ENCODE data around the gene EFCAB7. TPM values are rescaled to one million over a fixed set of nuclear protein-coding genes. Genes with fewer than 3 reads are reported as not detected.

The EFCAB7 gene, protein sequence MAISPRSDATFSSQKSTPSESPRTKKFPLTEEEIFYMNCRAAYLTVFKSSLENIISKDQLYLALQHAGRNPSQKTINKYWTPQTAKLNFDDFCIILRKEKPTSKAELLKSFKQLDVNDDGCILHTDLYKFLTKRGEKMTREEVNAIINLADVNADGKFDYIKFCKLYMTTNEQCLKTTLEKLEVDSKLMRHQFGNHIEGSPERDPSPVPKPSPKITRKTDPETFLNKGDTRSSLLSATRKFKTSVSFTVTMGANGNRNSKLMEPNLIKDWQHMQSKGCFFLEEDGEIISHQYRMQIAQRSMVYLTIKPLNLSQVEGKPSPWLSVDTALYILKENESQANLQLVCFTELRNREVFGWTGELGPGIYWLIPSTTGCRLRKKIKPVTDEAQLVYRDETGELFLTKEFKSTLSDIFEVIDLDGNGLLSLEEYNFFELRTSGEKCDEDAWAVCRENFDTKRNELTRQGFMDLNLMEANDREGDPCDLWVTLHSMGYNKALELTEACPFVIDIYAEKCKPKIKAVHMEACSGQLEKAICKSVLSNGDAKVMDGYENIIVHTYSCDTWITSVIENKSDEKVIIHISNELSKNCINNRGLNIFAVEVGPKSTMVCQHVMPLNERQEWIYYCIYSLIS
- 4.4 and 6.7 TPM in 2 replicates for total RNA-seq

DNA sequence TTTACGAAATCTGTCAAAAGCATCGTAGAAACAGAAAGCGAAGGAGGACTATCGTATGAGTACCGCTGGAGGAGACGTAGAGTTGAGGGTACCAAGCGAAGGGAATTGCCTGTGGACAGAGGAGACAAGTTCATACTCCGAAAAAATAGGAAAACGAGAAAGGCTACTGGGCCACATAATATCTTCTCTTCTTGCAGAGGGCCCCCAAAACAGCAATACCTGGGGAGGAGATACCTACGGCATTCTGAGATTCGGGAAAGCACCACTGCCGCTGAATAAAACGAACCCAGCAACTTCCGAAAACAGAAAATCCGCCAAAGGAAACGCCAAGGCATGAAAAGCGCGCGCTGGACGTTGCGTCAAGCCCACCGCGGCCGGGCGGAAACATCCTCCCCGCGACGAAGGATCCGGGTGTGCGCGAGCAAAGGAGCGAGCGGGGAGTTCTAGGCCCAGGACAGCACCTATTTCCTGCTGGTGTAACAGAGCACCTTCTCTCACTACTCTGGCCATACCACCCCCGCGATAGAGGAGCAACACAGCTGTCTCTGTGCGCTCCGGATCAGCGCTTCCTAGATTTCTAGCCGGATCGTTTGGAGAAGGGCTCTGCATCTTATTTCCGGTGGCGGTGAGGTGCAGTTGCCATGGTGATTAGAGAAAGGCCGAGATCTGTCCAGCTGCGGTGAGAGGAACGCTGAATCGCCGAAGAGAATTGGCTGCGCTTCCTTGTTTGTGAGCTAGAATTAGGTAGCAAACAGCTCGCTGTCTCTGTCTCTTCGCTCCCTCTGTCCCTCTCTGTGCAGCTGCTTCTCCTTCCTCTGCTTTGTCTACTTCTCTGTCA, at the start of gene EFCAB7, which contains the start of gene ITGB3BP:
EFCAB7 (plus strand) TSS at position 635 of the 838 bp plus-strand sequence. CDS start 2,048 bp downstream, outside the sequence.
ITGB3BP (minus strand) TSS at position 335 of the 838 bp plus-strand sequence; CDS start at position 243, 92 bp downstream.

DNA sequence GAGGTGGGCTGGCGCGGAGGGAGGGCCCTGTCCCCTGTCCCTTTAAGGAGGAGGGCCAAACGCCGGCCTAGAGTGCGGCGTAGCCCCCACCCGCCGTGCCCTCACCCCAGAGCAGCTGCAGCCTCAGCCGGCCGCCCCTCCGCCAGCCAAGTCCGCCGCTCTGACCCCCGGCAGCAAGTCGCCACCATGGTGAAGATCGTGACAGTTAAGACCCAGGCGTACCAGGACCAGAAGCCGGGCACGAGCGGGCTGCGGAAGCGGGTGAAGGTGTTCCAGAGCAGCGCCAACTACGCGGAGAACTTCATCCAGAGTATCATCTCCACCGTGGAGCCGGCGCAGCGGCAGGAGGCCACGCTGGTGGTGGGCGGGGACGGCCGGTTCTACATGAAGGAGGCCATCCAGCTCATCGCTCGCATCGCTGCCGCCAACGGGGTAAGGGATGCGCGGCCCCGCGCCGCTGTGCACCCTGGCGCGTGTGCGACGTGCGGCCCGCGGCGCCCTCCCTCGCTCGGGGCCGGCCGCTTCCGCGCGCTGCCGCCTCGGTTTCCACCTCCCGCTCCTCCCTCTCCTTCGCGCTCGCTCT, 70.1 kb downstream of the EFCAB7 start, which contains the start of gene PGM1:
PGM1 (plus strand) TSS at position 109 of the 583 bp plus-strand sequence; CDS start at position 187, 78 bp downstream.

Other genes starting within 250 kb of the EFCAB7 start
- not detected in 2 replicates for gene FOXD3, start 201.0 kb upstream of the EFCAB7 start, total RNA-seq
- gene ALG6, start 155.9 kb upstream of the EFCAB7 start, total RNA-seq, result 6.2 and 7.2 TPM in 2 replicates
- gene ITGB3BP, start 300 bp upstream of the EFCAB7 start, total RNA-seq, result 11.3 and 13.5 TPM in 2 replicates
- gene PGM1, start 69.9 kb downstream of the EFCAB7 start, total RNA-seq, result 62.9 and 70.3 TPM in 2 replicates

Data from cardiac ventricle fibroblast (primary cell).